ENCODE results near the gene CNOT11. TPM values are rescaled to one million over a fixed set of nuclear protein-coding genes. Genes with fewer than 3 reads are reported as not detected.
"Not testable (repeated sequence)": the region's sequence is repeated elsewhere in the genome, so short reads cannot be mapped to it uniquely, and the experiment has no call there.

CNOT11 gene
- total RNA-seq, 1 experiment from 2014 or later: 57.1 TPM

- DNase-seq (ENCODE audit: low read depth): not testable (repeated sequence)
These were observed 7.2 kb upstream of the CNOT11 start for GRCh38 chr2:101245468-101245867.

DNA sequence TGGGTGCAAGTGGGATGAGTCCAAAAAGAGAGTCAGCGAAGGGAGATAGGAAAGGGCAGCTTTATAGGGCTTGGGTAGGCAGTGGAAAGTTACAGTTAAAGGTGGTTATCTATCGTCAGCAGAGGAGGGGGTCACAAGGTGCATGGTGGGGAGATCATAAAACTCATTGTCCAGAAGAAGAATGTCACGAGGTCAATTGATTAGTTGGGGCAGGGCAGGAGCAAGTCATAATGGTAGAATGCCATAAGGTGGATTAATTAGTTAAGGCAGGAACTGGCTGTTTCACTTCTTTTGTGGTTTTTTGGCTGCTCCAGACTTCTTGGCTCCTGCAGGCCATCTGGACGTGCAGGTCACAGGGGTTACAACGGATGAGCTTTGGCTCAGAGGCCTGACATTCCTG is 3.9 kb upstream of the CNOT11 start:
- peak; percentile 27 for DNase-seq (ENCODE audit: low read depth)

DNA sequence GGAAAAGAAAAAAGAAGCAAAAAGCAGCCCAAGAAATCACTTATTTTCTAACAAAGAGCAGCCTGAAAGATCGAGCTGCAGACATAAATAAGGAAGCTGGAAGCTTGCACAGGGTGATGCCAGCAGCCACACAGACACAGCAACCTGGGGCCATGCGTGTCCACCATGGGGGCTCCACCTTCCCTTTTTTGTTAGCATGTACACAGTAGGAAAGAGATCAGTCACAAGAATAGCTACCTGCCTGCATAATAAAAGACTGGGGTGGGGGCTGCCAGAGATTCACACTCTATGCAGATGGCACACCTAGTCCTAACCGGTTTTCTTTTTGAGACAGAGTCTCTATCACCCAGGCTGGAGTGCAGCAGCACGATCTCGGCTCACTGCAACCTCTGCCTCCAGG is 2.9 kb upstream of the CNOT11 start:
- DNase-seq (ENCODE audit: low read depth): no peak

DNA sequence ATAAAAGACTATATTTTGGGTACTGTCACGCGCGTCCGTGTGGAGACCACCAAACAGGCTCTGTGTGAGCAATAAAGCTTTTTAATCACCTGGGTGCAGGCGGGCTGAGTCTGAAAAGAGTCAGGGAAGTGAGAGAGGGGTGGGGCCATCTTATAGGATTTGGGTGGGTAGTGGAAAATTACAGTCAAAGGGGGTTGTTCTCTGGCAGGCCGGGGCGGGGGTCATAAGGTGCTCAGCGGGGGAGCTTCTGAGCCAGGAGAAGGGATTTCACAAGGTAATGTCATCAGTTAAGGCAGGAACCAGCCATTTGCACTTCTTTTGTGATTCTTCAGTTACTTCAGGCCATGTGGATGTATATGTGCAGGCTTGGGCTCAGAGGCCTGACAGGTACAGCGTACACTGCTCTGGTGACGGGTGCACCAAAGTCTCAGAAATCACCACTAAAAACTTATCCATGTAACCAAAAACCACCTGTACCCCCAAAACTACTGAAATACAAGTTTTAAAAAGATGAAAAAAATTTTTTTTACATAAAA is 1.4 kb upstream of the CNOT11 start:
- DNase-seq (ENCODE audit: low read depth): not testable (repeated sequence)

- DNase-seq (ENCODE audit: low read depth): no peak
These were observed 760 bp upstream of the CNOT11 start for GRCh38 chr2:101251844-101252407.

- peak; percentile 65 for DNase-seq (ENCODE audit: low read depth)
These were observed 472 bp downstream of the CNOT11 start for GRCh38 chr2:101253013-101253702.

- no peak for DNase-seq (ENCODE audit: low read depth)
These were observed 1.2 kb downstream of the CNOT11 start for GRCh38 chr2:101253703-101254450.

DNA sequence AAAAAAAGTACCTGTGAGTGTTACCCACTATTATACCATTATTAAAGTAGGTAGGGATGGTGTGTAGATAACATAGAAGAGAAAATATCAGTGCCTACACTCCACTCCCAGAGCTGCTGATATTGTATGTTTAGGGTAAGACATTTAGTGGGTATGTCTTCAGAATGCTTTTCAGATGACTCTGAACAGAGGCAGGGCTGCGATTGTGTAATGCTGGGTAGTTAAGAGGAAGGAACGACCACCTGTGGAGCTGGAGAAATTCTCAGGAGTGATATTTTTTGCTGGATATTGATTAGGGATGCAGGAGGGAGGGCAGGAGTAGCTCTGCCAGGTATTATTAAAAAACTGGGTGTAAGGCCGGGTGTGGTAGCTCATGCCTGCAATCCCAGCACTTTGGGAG is 2.8 kb downstream of the CNOT11 start:
- no peak for DNase-seq (ENCODE audit: low read depth)

GRCh38 chr2:101256316-101256715 is 3.6 kb downstream of the CNOT11 start:
- no peak for DNase-seq (ENCODE audit: low read depth)

GRCh38 chr2:101258804-101259203 is 6.1 kb downstream of the CNOT11 start:
- DNase-seq (ENCODE audit: low read depth): no peak

GRCh38 chr2:101262142-101262541 is 9.5 kb downstream of the CNOT11 start:
- DNase-seq (ENCODE audit: low read depth): no peak

GRCh38 chr2:101263377-101263800 is 10.7 kb downstream of the CNOT11 start:
- DNase-seq (ENCODE audit: low read depth): no peak

GRCh38 chr2:101264360-101264939 is 11.8 kb downstream of the CNOT11 start:
- no peak for DNase-seq (ENCODE audit: low read depth)

DNA sequence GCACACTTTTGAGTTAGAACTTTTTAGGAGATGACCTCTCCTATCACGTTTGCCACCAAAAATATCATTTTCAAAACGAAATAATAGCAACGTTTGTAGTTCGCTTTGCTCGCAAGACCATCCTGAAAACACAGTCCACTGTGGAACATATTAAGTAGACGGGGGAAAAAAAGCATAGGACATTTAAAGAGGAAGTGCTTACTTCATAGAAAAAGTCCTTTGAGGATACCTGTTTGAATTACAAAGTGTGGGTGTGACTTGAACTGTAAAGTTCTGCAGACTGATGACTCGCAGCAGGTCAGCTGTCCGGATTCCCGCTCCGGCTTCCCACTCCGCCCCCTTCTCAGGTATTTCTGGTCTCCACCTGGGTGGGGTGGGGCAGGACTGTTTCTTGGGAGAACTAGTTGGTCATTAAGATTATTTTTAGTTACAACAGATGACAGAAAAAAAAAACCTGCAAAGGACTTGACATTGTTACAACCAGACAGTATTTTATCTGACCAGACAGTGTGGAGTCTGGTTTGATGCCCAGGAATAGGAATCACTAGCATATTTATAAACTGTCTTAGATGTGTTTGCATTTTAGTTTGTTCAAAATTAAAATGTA is 13.3 kb downstream of the CNOT11 start:
- no peak for DNase-seq (ENCODE audit: low read depth)

DNA sequence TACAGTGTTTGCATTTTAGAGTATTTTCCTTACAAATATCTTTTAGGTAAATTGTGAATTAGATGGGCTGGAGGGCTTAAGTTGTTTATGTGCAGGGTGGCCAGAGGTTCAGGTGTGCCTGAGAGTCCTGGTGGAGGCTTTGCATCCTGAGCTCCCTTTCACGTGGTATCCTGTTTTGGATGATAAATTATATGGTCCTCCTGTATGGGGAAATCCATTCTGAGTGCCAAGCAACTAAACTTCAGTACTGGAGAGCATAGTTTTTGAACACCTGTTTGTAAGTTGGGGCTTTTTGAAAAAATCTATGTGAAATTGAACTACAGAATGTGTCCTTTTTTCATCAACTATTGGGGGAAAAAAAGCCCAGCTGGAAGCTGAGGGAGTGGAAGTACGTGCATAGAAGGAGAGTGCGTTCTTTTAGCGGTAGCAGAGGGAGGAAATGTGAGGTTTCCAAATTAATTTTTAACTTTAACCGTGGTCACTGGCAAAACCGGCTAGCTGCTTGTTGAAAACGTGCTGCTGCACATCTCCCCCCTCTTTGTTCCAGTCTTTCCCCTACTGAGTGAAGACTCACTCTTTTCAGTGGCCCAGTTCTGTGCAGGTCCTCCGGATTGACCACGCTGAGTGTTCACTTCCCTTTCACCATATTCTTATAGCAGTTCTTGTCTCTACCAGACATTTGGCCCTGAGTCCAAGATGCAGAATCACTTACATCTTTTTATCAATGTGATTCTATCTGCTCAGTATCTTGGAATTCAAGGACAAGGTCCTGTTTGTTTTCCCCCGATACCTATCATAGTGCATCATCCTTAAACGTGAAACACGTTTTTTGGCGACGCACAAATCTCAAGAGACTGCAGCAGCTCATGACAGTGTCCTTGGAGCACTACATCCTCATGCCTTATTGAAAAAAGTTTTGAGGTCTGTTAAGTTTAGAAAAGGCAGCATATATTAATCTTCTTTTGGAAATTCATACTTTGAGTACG is 15.3 kb downstream of the CNOT11 start:
- DNase-seq (ENCODE audit: low read depth): no peak

DNA sequence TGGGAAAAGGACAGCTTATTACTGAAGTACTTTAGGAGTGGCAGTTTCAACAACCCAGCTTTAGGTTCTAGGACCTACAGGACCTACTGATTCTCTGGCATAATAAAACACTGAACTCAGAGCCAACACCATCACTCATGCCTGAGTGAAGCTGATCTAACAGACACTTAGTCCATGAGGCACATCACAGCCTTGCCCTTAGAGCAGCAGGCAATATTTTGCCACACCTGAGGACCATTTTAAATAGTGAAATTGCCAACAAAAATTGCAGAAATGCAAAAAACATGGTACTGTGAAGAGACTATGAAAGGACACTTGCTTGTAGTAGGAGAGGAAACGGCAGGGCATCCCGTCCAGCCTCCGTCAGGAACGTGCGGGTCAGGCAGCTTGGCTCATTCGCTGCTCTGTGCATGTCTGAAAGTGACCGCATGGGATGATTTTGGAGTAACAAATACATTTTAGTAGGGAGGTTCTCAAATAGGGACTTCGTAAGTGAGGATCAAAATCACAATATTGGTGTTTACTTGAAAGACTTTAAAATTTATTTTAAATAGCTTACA is 18.1 kb downstream of the CNOT11 start:
- no peak for DNase-seq (ENCODE audit: low read depth)

DNA sequence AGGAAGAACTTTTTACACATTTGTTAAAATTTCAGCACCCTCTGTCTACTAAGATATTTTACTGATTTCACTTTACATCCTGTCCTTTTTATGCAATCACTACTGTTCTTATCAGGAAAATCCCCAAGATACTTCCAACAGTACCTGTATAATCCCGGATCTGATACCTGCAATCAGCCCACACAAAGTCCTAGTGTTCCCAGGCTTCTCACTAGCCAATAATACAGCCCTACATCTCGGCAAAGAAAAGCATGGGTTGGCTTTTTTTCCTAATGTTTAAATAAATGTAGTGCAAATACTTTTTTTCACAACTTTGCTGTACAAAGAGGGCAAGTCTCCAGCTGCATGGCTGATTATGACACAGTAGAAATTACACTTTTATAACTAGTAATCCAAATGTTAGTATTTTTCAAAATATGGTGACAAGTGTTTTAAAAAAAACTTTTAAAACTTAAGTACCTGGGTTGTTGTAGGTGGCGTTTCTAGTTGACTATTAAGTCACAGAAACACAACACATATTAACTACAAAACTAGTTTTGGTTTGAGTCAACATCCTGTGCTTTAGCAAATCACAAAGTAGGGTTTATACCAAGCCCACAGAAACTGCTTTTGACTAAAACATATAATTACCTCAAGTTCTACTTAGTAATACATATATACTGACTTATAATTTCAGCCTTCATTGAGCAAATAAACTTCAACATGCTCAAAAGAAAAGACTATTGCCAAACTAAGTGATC is 19.5 kb downstream of the CNOT11 start:
- DNase-seq (ENCODE audit: low read depth): no peak

- DNase-seq (ENCODE audit: low read depth): no peak
These were observed 20.4 kb downstream of the CNOT11 start for GRCh38 chr2:101273056-101273455.

DNA sequence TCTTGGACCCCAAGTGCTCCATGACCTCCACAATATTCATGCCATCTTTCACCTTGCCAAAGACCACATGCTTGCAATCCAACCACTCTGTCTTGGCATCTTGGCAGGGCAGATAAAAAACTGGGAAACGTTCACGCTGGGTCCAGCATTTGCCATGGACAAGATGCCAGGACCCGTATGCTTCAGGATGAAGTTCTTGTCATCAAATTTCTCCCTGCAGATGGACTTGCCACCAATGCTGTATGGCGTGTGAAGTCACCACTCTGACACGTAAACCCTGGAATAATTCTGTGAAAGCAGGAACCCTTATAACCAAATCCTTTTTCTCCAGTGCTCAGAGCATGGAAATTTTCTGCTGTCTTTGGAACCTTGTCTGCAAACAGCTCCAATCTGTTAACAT is 21.5 kb downstream of the CNOT11 start:
- no peak for DNase-seq (ENCODE audit: low read depth)

GRCh38 chr2:101277111-101277510 is 24.4 kb downstream of the CNOT11 start:
- DNase-seq (ENCODE audit: low read depth): peak; percentile 49
